Fibroblast of the aortic adventitia (primary cell): Measurements from ENCODE around the gene RPL13A. TPM values are rescaled to one million over a fixed set of nuclear protein-coding genes. Genes with fewer than 3 reads are reported as not detected.

Experiments
- DNase-seq: peaks from one replicate; pipeline ENCODE4 v3.0.0-alpha.2; 2010; ENCODE audit warnings: low read depth
- H3K4me3 ChIP-seq: 2 replicates; pipeline ENCODE4 v1.5.1; 2011; ENCODE audit warnings: low read depth, mild to moderate bottlenecking, control low read depth, low read length, moderate library complexity
- total RNA-seq: library from RNA; depleted of rRNA; stranded (reverse); fragments of >200 nt; gene quantifications from 2 replicates; pipeline ENCODE4 v1.2.3, GENCODE V29; 2012; ENCODE audit warnings: low replicate concordance
- TF ChIP-seq, protein P1 (sequence below): IDR thresholded peaks from 2 replicates; pipeline ENCODE4 v1.5.1; 2011; ENCODE audit warnings: mild to moderate bottlenecking, low read length, control low read depth, inconsistent platforms; ENCODE audit not compliant: insufficient read depth

Gene RPL13A
- total RNA-seq, 1 donor: 2,642 TPM

DNA sequence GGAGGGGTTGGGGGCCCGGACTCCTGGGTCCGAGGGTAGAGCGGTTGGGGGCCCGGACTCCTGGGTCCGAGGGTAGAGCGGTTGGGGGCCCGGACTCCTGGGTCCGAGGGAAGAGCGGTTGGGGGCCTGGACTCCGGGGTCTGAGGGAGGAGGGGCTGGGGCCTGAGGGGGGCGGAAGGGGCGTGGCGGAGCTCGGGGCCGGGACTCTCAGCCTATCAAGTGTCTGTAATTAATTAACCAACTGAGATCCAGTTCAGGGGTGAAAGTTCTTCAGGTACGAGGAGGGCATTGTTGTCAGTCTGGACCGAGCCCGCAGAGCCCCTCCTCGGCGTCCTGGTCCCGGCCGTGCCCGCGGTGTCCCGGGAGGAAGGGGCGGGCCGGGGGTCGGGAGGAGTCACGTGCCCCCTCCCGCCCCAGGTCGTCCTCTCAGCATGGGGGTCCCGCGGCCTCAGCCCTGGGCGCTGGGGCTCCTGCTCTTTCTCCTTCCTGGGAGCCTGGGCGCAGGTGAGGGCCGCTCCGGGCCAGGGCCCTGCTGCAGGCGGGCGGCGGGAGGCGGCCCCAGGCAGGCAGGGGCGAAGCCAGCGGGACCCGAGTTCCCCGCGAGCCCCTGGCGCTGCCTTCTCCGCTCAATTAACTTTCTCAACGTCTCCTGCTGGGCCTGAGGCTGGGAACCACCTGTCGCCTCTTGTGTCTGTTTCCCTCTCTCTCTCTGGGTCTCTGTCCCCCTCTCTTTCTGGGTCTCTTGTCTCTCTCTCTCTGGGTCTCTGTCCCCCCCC lies 25.8 kb downstream of the RPL13A start:
- peak overlapping the region; percentile 69 for H3K4me3 ChIP-seq
- DNase-seq: no peak
- TF ChIP-seq, protein P1, sequence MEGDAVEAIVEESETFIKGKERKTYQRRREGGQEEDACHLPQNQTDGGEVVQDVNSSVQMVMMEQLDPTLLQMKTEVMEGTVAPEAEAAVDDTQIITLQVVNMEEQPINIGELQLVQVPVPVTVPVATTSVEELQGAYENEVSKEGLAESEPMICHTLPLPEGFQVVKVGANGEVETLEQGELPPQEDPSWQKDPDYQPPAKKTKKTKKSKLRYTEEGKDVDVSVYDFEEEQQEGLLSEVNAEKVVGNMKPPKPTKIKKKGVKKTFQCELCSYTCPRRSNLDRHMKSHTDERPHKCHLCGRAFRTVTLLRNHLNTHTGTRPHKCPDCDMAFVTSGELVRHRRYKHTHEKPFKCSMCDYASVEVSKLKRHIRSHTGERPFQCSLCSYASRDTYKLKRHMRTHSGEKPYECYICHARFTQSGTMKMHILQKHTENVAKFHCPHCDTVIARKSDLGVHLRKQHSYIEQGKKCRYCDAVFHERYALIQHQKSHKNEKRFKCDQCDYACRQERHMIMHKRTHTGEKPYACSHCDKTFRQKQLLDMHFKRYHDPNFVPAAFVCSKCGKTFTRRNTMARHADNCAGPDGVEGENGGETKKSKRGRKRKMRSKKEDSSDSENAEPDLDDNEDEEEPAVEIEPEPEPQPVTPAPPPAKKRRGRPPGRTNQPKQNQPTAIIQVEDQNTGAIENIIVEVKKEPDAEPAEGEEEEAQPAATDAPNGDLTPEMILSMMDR: no peak

DNA sequence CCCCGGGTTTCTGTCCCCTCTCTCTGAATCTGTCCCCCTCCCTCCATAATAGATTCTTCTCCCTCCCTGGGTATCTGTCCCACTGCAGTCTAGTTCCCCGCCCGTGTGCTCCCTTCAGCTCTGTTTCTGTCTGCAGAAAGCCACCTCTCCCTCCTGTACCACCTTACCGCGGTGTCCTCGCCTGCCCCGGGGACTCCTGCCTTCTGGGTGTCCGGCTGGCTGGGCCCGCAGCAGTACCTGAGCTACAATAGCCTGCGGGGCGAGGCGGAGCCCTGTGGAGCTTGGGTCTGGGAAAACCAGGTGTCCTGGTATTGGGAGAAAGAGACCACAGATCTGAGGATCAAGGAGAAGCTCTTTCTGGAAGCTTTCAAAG lies 26.3 kb downstream of the RPL13A start:
- DNase-seq: no peak
- H3K4me3 ChIP-seq: peak overlapping the region; percentile 69
- TF ChIP-seq, protein P1: no peak

DNA sequence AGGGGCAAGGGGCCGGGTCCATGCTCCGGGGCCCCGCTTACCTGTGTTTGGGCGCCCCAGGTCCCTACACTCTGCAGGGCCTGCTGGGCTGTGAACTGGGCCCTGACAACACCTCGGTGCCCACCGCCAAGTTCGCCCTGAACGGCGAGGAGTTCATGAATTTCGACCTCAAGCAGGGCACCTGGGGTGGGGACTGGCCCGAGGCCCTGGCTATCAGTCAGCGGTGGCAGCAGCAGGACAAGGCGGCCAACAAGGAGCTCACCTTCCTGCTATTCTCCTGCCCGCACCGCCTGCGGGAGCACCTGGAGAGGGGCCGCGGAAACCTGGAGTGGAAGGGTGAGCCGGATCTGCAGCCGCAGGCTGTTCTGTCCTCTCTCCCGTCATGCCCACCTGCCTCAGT lies 26.7 kb downstream of the RPL13A start:
- TF ChIP-seq, protein P1: no peak
- H3K4me3 ChIP-seq: no peak overlapping the region
- DNase-seq: no peak

DNA sequence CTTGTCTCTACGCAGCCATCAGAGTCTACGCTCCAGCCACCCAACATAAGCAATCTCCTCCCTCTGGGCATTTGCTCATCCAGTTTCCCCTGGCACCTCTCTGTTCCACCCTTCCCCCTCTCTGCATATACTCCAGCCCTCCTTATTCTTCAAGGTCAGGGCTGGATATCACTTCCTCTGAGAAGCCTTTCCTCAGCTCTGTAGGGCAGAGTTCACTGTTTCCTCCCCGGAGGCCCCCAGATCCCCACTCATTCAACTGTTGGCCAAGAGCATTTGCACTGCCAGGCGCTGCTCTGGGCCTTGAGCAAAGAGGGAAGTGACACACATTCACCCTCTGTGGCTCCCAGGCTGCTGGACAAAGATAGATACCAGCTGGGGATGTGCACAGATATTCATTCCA lies 28.4 kb downstream of the RPL13A start:
- DNase-seq: no peak
- TF ChIP-seq, protein P1: no peak
- no peak overlapping the region for H3K4me3 ChIP-seq

DNA sequence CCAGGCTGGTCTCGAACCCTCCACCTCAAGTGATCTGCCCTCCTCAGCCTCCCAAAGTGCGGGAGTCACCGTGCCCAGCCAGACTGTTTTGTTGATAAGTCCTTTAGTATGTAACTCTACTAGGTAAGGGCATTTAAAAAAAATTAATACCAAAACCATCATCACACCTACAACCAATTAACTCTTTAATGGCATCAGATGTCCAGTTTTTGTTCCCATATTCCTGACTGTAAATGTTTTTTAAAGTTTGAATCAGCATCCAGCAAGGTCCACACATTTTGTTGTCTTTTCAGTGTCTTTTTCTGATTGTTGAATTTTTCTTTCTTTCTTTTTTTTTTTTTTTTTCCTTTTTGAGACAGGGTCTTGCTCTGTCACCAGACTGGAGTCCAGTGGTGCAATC lies 30.6 kb downstream of the RPL13A start:
- no peak overlapping the region for H3K4me3 ChIP-seq
- TF ChIP-seq, protein P1: no peak
- no peak for DNase-seq

DNA sequence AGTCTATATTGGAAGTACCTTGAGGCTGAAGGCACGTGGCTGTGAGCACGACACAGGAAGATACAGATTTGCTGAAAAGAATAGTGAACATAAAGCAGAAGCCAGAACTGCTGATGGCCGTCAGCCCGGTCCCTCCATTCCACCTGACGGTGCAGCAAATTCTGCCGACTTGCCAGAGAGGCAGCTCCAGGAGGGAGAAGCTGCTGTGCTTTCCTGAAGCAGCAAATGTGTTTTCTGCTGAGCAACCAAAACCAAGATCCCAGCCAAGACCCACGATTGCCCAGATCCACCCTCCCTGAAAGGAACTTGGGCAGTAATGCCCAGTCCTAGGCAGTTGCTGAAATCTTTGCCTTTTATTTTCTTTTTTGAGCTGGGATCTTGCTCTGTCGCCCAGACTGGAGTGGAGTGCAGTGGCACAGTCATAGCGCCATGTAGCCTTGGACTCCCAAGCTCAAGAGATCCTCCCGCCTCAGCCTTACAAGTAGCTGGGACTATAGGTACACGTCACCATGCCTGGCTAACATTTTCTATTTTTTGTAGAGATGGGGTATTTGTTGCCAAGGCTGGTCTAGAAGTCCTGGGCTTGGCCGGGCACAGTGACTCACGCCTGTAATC lies 33.4 kb downstream of the RPL13A start:
- TF ChIP-seq, protein P1: no peak
- H3K4me3 ChIP-seq: no peak overlapping the region
- DNase-seq: no peak
